NT2/D1 (cell line): ENCODE measurements around the gene NKX2-1.

Source experiments
- SUZ12 ChIP-seq: IDR thresholded peaks from 2 replicates; pipeline ENCODE4 v1.6.1; 2011; ENCODE audit not compliant: insufficient read length, insufficient read depth; ENCODE audit errors: extremely low read depth
- ZNF274 ChIP-seq: IDR thresholded peaks from 2 replicates; pipeline ENCODE4 v1.6.1; 2011; ENCODE audit warnings: mild to moderate bottlenecking, low read depth, low read length

- no peak for TF ChIP-seq SUZ12
- no peak for TF ChIP-seq ZNF274
Measured at GRCh38 chr14:36515896-36516718, 3.9 kb downstream of the NKX2-1 start.
